Superior temporal gyrus (tissue), 1 donor: ENCODE measurements around the gene TCOF1.

ENCODE experiments used
- DNase-seq: peaks from one replicate; pipeline ENCODE4 v3.0.0-alpha.2; 2016; ENCODE audit errors: extremely low spot score

TCOF1 gene

GRCh38 chr5:150389531-150390266, 32.2 kb downstream of the TCOF1 start:
- DNase-seq, result no peak

GRCh38 chr5:150391064-150391834, 33.8 kb downstream of the TCOF1 start:
- DNase-seq, result no peak

- DNase-seq, result no peak
Observed at GRCh38 chr5:150391986-150392385, 34.5 kb downstream of the TCOF1 start.

GRCh38 chr5:150392680-150393079, 35.2 kb downstream of the TCOF1 start:
- DNase-seq, result no peak

GRCh38 chr5:150393096-150393645, 35.7 kb downstream of the TCOF1 start:
- no peak for DNase-seq

GRCh38 chr5:150394131-150394530, 36.6 kb downstream of the TCOF1 start:
- no peak for DNase-seq

- no peak for DNase-seq
Observed at GRCh38 chr5:150394912-150395687, 37.6 kb downstream of the TCOF1 start.

- no peak for DNase-seq
Observed at GRCh38 chr5:150395688-150395975, 38.1 kb downstream of the TCOF1 start.

GRCh38 chr5:150396267-150396666, 38.8 kb downstream of the TCOF1 start:
- DNase-seq, result no peak

GRCh38 chr5:150397146-150397781, 39.8 kb downstream of the TCOF1 start:
- DNase-seq, result no peak

- DNase-seq, result no peak
Observed at GRCh38 chr5:150397782-150398721, 40.6 kb downstream of the TCOF1 start.

- DNase-seq, result no peak
Observed at GRCh38 chr5:150398722-150399523, 41.4 kb downstream of the TCOF1 start.

GRCh38 chr5:150399524-150400211, 42.2 kb downstream of the TCOF1 start:
- DNase-seq, result no peak

- DNase-seq, result no peak
Observed at GRCh38 chr5:150400316-150401075, 43.0 kb downstream of the TCOF1 start.

- no peak for DNase-seq
Observed at GRCh38 chr5:150401076-150401375, 43.5 kb downstream of the TCOF1 start.

- no peak for DNase-seq
Observed at GRCh38 chr5:150401376-150402228, 44.1 kb downstream of the TCOF1 start.

- DNase-seq, result no peak
Observed at GRCh38 chr5:150402229-150402773, 44.8 kb downstream of the TCOF1 start.
